Activated CD4-positive, alpha-beta T cell treated with anti-CD3 and anti-CD28 coated beads, Interleukin-2, Interleukin-6, amounts not matched to agents 100 ng/mL and 50 ng/mL, durations not matched to agents 16 hours and 8 hours (primary cell): ENCODE results near the gene AASS.
"Not testable (repeated sequence)": the region's sequence is repeated elsewhere in the genome, so short reads cannot be mapped to it uniquely, and the experiment has no call there.

Experiments
- DNase-seq: peaks from one replicate; pipeline ENCODE4 v3.0.0-alpha.2; 2020

AASS gene

GRCh38 chr7:122143751-122144711, at the start of gene AASS:
TSS of gene AASS (minus strand) at chr7:122144249. CDS start at chr7:122133726, 10,523 bp downstream.
- peak; percentile 80 for DNase-seq

- DNase-seq, result no peak
Observed at GRCh38 chr7:122188785-122189184, 44.7 kb upstream of the AASS start.

- no peak for DNase-seq
Observed at GRCh38 chr7:122183106-122183505, 39.1 kb upstream of the AASS start.

- DNase-seq, result no peak
Observed at GRCh38 chr7:122182081-122182480, 38.0 kb upstream of the AASS start.

GRCh38 chr7:122172144-122172543, 28.1 kb upstream of the AASS start:
- DNase-seq, result not testable (repeated sequence)

GRCh38 chr7:122166740-122167139, 22.7 kb upstream of the AASS start:
- DNase-seq, result no peak

- no peak for DNase-seq
Observed at GRCh38 chr7:122166275-122166674, 22.2 kb upstream of the AASS start.

- DNase-seq, result no peak
Observed at GRCh38 chr7:122161628-122162027, 17.6 kb upstream of the AASS start.

- DNase-seq, result no peak
Observed at GRCh38 chr7:122155566-122155965, 11.5 kb upstream of the AASS start.

GRCh38 chr7:122148878-122149277, 4.8 kb upstream of the AASS start:
- no peak for DNase-seq

- no peak for DNase-seq
Observed at GRCh38 chr7:122148081-122148480, 4.0 kb upstream of the AASS start.

- no peak for DNase-seq
Observed at GRCh38 chr7:122145937-122146645, 2.0 kb upstream of the AASS start.

GRCh38 chr7:122143376-122143750, 686 bp downstream of the AASS start:
- no peak for DNase-seq

- DNase-seq, result no peak
Observed at GRCh38 chr7:122140918-122141317, 3.1 kb downstream of the AASS start.

- no peak for DNase-seq
Observed at GRCh38 chr7:122137251-122138077, 6.6 kb downstream of the AASS start.

GRCh38 chr7:122136639-122137245, 7.3 kb downstream of the AASS start:
- DNase-seq, result no peak

GRCh38 chr7:122136078-122136477, 8.0 kb downstream of the AASS start:
- no peak for DNase-seq

- no peak for DNase-seq
Observed at GRCh38 chr7:122135275-122135674, 8.8 kb downstream of the AASS start.

GRCh38 chr7:122134793-122135192, 9.3 kb downstream of the AASS start:
- DNase-seq, result not testable (repeated sequence)

GRCh38 chr7:122133477-122133876, 10.6 kb downstream of the AASS start:
- no peak for DNase-seq

- no peak for DNase-seq
Observed at GRCh38 chr7:122132341-122132740, 11.7 kb downstream of the AASS start.

- no peak for DNase-seq
Observed at GRCh38 chr7:122123746-122124145, 20.3 kb downstream of the AASS start.

GRCh38 chr7:122118757-122119156, 25.3 kb downstream of the AASS start:
- DNase-seq, result no peak
